ENCODE measurements around the gene TCF19. TPM values are rescaled to one million over a fixed set of nuclear protein-coding genes. Genes with fewer than 3 reads are reported as not detected.
"Not testable (repeated sequence)": the region's sequence is repeated elsewhere in the genome, so short reads cannot be mapped to it uniquely, and the experiment has no call there.

The TCF19 gene
- total RNA-seq, 1 experiment from 2014 or later: 49.5 TPM

DNA sequence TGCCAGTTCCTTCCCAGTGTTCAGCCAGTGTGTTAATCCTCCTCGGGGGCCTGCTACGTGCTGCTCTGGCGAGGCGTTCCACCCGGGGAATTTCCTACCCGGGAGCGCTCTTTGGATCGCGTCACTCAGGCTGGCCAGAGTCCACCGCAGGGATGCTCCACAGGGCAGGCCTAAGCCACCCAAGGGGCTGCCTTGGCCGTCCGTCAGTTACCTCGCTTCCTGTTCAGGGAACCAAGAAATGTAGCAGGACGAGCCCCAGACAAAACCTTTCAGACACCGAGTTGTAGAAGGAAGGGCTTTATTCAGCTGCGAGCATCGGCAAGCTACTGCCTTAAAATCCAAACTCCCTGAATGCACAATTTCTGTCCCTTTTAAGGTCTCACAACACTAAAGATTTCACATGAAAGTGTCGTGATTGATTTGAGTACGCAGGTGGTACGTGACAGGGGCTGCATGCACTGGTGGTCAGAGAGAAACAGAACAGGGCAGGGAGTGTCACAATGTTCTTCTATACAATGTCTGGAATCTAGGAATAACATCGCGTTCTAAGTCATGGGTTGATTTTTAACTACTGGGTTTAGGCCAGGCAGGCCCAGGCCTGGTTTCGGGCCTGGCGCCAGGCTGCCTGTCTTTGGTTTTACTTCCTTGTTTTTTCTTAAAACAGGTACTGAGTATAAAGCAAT is 27.8 kb downstream of the TCF19 start:
- H3K9me3 Mint-ChIP-seq (ENCODE audit: low read depth, unreplicated experiment): no peaks in the 10 kb centered on the region
- intact Hi-C loops (cut with micrococcal nuclease; ENCODE audit: unreplicated experiment): no loop called here
- CTCF ChIA-PET: interaction anchor here (0.7 to 1.6 kb wide), 6 partner anchors 11 to 150 kb away, joined by 3 to 4 read pairs (median 4); partner anchors contain the start of gene TCF19
- TF ChIP-seq, protein P1, sequence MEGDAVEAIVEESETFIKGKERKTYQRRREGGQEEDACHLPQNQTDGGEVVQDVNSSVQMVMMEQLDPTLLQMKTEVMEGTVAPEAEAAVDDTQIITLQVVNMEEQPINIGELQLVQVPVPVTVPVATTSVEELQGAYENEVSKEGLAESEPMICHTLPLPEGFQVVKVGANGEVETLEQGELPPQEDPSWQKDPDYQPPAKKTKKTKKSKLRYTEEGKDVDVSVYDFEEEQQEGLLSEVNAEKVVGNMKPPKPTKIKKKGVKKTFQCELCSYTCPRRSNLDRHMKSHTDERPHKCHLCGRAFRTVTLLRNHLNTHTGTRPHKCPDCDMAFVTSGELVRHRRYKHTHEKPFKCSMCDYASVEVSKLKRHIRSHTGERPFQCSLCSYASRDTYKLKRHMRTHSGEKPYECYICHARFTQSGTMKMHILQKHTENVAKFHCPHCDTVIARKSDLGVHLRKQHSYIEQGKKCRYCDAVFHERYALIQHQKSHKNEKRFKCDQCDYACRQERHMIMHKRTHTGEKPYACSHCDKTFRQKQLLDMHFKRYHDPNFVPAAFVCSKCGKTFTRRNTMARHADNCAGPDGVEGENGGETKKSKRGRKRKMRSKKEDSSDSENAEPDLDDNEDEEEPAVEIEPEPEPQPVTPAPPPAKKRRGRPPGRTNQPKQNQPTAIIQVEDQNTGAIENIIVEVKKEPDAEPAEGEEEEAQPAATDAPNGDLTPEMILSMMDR (IDR thresholded peaks at IDR 0.05; ENCODE audit: unreplicated experiment): no peak
- H3K27ac Mint-ChIP-seq (ENCODE audit: unreplicated experiment): peak overlapping the region; percentile 97
- peak; percentile 83 for DNase-seq
- peaks cover 58% of the 10 kb centered on the region for H3K36me3 Mint-ChIP-seq (ENCODE audit: insufficient read depth, unreplicated experiment)
- no TSS peak for BruUV-seq (replicated peaks)
- H3K4me3 Mint-ChIP-seq (ENCODE audit: low read depth, unreplicated experiment): peak overlapping the region; percentile 91
- peaks cover 21% of the 10 kb centered on the region for H3K4me1 Mint-ChIP-seq (ENCODE audit: low read depth, unreplicated experiment)
- no peaks in the 10 kb centered on the region for H3K27me3 Mint-ChIP-seq (ENCODE audit: unreplicated experiment)

DNA sequence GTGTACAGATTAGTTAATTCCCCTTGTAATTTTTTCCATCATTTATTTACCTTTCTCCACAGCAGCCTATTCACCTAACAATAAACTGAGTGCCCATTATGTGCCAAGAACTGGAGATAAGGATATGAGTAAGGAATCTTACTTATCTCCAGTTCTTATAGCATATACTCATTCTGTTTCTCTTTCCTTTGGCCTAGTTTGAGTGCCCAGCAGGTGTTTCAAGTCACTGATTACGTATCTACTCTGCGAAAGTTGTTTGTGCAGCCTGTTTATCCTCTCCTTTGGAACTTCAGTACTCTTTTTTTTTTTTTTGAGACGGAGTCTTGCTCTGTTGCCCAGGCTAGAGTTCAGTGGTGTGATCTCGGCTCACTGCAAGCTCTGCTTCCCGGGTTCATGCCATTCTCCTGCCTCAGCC is 29.4 kb downstream of the TCF19 start:
- intact Hi-C loops (cut with micrococcal nuclease; ENCODE audit: unreplicated experiment): no loop called here
- peak; percentile 68 for DNase-seq

DNA sequence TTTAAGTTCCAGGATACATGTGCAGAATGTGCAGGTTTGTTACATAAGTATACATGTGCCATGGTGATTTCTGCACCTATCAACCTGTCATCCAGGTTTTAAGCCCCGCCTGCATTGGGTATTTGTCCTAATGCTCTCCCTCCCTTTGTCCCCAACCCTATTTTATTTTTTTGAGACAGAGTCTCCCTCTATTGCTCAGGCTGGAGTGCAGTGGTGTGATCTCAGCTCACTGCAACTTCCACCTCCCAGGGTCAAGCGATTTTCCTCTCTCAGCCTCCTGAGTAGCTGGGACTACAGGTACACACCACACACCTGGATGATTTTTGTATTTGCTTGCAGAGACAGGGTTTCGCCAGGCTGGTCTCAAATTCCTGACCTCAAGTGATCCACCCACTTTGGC is 30.8 kb downstream of the TCF19 start:
- H3K9me3 Mint-ChIP-seq (ENCODE audit: low read depth, unreplicated experiment); H3K4me3 Mint-ChIP-seq (ENCODE audit: low read depth, unreplicated experiment); H3K27me3 Mint-ChIP-seq (ENCODE audit: unreplicated experiment); intact Hi-C loops (cut with micrococcal nuclease; ENCODE audit: unreplicated experiment); BruUV-seq (replicated peaks): not testable (repeated sequence)
- Mint-ChIP-seq H3K27ac (ENCODE audit: unreplicated experiment) (peak overlapping the region; percentile 20), H3K36me3 (ENCODE audit: insufficient read depth, unreplicated experiment) (peaks cover 39% of the 10 kb centered on the region), H3K4me1 (ENCODE audit: low read depth, unreplicated experiment) (peaks cover 23% of the 10 kb centered on the region)
- DNase-seq: peak; percentile 56
- CTCF ChIA-PET: interaction anchor here (0.6 kb wide), 2 partner anchors 57 to 131 kb away, joined by 3 read pairs; no protein-coding TSS in a partner anchor

More for the DNA sequence above, 29.4 kb downstream of the TCF19 start:
- H3K27me3 Mint-ChIP-seq (ENCODE audit: unreplicated experiment): no peaks in the 10 kb centered on the region
- peak overlapping the region; percentile 91 for H3K4me3 Mint-ChIP-seq (ENCODE audit: low read depth, unreplicated experiment)
- peaks cover 53% of the 10 kb centered on the region for H3K36me3 Mint-ChIP-seq (ENCODE audit: insufficient read depth, unreplicated experiment)
- H3K9me3 Mint-ChIP-seq (ENCODE audit: low read depth, unreplicated experiment): no peaks in the 10 kb centered on the region
- H3K27ac Mint-ChIP-seq (ENCODE audit: unreplicated experiment): peak overlapping the region; percentile 97
- BruUV-seq (replicated peaks): no TSS peak
- H3K4me1 Mint-ChIP-seq (ENCODE audit: low read depth, unreplicated experiment): peaks cover 21% of the 10 kb centered on the region
- TF ChIP-seq, protein P1 (IDR thresholded peaks at IDR 0.05; ENCODE audit: unreplicated experiment): no peak
- CTCF ChIA-PET: interaction anchor here (0.6 to 1.5 kb wide), 8 partner anchors 13 to 263 kb away, joined by 3 to 5 read pairs (median 4); partner anchors contain the start of genes PSORS1C1 and TCF19

DNA sequence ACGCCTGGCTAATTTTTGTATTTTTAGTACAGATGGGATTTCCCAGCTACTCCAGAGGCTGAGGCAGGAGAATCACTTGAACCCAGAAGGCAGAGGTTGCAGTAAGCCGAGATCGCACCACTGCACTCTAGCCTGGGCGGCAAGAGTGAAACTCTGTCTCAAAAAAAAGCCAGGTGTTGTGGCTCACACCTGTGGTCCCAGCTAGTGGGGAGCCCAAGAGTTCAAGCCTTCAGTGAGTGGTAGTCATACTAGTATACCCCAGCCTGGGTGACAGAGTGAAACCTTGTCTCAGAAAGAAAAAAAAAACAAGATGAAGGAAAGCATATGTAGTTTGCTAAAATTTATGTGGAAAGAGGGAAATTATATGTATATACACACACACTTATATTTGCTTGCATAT is 32.1 kb downstream of the TCF19 start:
- Mint-ChIP-seq H3K4me3 (ENCODE audit: low read depth, unreplicated experiment) (no peak overlapping the region), H3K9me3 (ENCODE audit: low read depth, unreplicated experiment) (no peaks in the 10 kb centered on the region), H3K27me3 (ENCODE audit: unreplicated experiment) (no peaks in the 10 kb centered on the region), H3K4me1 (ENCODE audit: low read depth, unreplicated experiment) (peaks cover 30% of the 10 kb centered on the region), H3K36me3 (ENCODE audit: insufficient read depth, unreplicated experiment) (peaks cover 29% of the 10 kb centered on the region), H3K27ac (ENCODE audit: unreplicated experiment) (no peak overlapping the region)
- BruUV-seq (replicated peaks): no TSS peak
- no peak for DNase-seq
- TF ChIP-seq, protein P1 (IDR thresholded peaks at IDR 0.05; ENCODE audit: unreplicated experiment): no peak
- CTCF ChIA-PET: interaction anchor here (1.0 kb wide), 1 partner anchor 53 kb away, joined by 6 read pairs; no protein-coding TSS in a partner anchor
- intact Hi-C loops (cut with micrococcal nuclease; ENCODE audit: unreplicated experiment): no loop called here

Data from Calu3 (cell line).